Breast epithelium (tissue), 4 donors: Measurements from ENCODE around the gene LHPP. TPM values are rescaled to one million over a fixed set of nuclear protein-coding genes. Genes with fewer than 3 reads are reported as not detected.

Experiments
- DNase-seq, 2 donors: peaks; one replicate each; pipeline ENCODE4 v3.0.0-alpha.2; 2019; ENCODE audit warnings: low spot score in 2 of 2
- H3K27ac ChIP-seq, 2 donors: fragments of 200-600 bp; sonication (generic) in 1 of 2; one replicate each; pipeline ENCODE4 v1.5.1; 2016 to 2019; ENCODE audit warnings: mild to moderate bottlenecking in 1 of 2
- H3K27me3 ChIP-seq, 2 donors: fragments of 200-600 bp; sonication (generic) in 1 of 2; one replicate each; pipeline versions ENCODE4 v1.5.1 to v1.6.0; 2017 to 2019; ENCODE audit warnings: control low read depth in 1 of 2, mild to moderate bottlenecking in 1 of 2
- H3K36me3 ChIP-seq: fragments of 200-600 bp; one replicate; pipeline ENCODE4 v1.5.1; 2019
- H3K4me1 ChIP-seq, 2 donors: fragments of 200-600 bp; sonication (generic); one replicate each; pipeline ENCODE4 v1.5.1; 2016 to 2019; ENCODE audit warnings: control low read depth in 1 of 2
- H3K4me3 ChIP-seq, 3 donors: fragments of 200-600 bp; sonication (generic); 1 replicate in 2 of 3; 2 replicates in 1 of 3; pipeline ENCODE4 v1.5.1; 2016 to 2019; ENCODE audit warnings: mild to moderate bottlenecking in 3 of 3, moderate library complexity in 2 of 3
- H3K9me3 ChIP-seq, 2 donors: fragments of 200-600 bp; sonication (generic) in 1 of 2; one replicate each; pipeline ENCODE4 v1.5.1; 2016 to 2019; ENCODE audit warnings: control low read depth in 1 of 2
- POLR2A ChIP-seq: fragments of 450-650 bp; IDR thresholded peaks from one replicate; pipeline ENCODE4 v1.6.1; 2016; ENCODE audit warnings: antibody characterized with exemption, mild to moderate bottlenecking, moderate library complexity
- POLR2AphosphoS5 ChIP-seq, 3 donors: sonication (generic); formaldehyde crosslinking; IDR thresholded peaks; one replicate each; pipeline ENCODE4 v1.6.1; 2017; ENCODE audit warnings: antibody characterized with exemption in 3 of 3
- intact Hi-C: fragments of 100-400 bp; cut with DNase I; formaldehyde crosslinking; loops from one replicate; pipeline ENCODE4 v1.15.1; 2023; ENCODE audit warnings: low total_unique reads
- total RNA-seq, 3 donors: library from RNA; depleted of rRNA; stranded (reverse); fragments of >200 nt; gene quantifications; one replicate each; pipeline ENCODE4 v1.1.0, GENCODE V29; 2016
- TF ChIP-seq, protein P1 (sequence below), 3 donors: fragments of 450-650 bp; IDR thresholded peaks; one replicate each; pipeline ENCODE4 v1.5.1; 2016 to 2017; ENCODE audit warnings: antibody characterized with exemption in 3 of 3, mild to moderate bottlenecking in 3 of 3, moderate library complexity in 3 of 3

The LHPP gene
- total RNA-seq, 3 donors from 2014 or later, result 13.1 to 19.6 (median 17.0) TPM

DNA sequence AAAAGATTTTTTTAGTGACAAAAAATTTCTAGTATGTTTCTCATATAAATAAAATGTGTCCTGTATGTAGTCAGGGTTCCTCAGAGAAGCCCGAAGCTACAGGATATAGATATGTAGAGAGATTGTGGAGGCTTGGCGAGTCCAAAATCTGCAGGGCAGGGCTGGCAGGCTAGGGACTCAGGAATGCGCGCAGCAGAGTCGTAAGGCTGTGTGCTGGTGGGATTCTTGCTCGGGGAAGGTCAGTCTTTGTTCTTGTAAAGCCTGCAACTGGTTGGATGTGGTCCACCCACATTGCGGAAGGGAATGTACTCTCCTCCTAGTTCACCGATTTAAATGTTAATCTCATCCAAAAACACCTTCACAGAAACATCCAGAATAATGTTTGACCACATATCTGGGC lies 30.6 kb downstream of the LHPP start:
- intact Hi-C loops, result no loop called here
- H3K27ac ChIP-seq, result no peak overlapping the region
- H3K27me3 ChIP-seq, result no peaks in the 10 kb centered on the region
- H3K4me3 ChIP-seq, result no peak overlapping the region
- no peak for DNase-seq
- H3K9me3 ChIP-seq, result no peaks in the 10 kb centered on the region
- H3K4me1 ChIP-seq, result no peaks in the 10 kb centered on the region
- H3K36me3 ChIP-seq, result no peaks in the 10 kb centered on the region
- TF ChIP-seq, protein P1, sequence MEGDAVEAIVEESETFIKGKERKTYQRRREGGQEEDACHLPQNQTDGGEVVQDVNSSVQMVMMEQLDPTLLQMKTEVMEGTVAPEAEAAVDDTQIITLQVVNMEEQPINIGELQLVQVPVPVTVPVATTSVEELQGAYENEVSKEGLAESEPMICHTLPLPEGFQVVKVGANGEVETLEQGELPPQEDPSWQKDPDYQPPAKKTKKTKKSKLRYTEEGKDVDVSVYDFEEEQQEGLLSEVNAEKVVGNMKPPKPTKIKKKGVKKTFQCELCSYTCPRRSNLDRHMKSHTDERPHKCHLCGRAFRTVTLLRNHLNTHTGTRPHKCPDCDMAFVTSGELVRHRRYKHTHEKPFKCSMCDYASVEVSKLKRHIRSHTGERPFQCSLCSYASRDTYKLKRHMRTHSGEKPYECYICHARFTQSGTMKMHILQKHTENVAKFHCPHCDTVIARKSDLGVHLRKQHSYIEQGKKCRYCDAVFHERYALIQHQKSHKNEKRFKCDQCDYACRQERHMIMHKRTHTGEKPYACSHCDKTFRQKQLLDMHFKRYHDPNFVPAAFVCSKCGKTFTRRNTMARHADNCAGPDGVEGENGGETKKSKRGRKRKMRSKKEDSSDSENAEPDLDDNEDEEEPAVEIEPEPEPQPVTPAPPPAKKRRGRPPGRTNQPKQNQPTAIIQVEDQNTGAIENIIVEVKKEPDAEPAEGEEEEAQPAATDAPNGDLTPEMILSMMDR (IDR thresholded peaks at IDR 0.05), result no peak
- TF ChIP-seq POLR2A (no peak), POLR2AphosphoS5 (IDR thresholded peaks at IDR 0.05) (no peak)

DNA sequence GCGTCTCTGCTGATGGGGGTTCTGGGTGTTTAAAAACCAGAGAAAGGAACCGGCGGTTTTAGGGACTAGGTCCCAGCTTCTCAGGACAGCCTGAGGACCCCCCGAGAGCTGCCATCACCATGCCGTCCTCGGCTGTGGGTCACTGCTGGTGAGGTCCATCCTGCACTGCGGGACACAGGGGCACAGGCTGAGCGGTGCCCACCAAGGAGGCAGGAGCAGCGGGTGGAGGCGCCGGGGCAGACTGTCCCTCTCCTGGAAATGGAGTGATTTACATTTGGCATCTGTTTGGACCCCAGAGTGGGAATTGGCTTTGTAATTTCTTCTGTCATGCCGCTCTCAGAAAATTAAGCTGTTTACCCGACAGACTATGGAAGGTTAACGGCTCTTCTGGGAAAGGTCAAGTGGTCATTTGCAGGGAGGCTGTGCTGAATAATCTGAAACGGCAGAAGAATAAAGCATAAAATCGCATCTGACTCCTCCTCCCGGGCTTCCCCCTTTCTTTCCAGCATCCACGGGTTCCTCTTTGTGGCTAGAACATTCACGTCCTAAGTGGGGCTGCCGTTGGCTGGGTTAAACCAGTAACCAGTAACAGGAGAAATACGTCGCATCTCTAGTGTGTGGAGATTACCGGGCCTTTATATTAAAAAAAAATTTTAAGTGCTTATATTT lies 31.7 kb downstream of the LHPP start:
- Histone ChIP-seq H3K27me3 (no peaks in the 10 kb centered on the region), H3K4me3 (no peak overlapping the region), H3K9me3 (no peaks in the 10 kb centered on the region), H3K4me1 (no peaks in the 10 kb centered on the region), H3K27ac (no peak overlapping the region), H3K36me3 (no peaks in the 10 kb centered on the region)
- intact Hi-C loops, result no loop called here
- TF ChIP-seq POLR2A (no peak), POLR2AphosphoS5 (IDR thresholded peaks at IDR 0.05) (no peak)
- TF ChIP-seq, protein P1 (IDR thresholded peaks at IDR 0.05), result no peak
- no peak for DNase-seq

DNA sequence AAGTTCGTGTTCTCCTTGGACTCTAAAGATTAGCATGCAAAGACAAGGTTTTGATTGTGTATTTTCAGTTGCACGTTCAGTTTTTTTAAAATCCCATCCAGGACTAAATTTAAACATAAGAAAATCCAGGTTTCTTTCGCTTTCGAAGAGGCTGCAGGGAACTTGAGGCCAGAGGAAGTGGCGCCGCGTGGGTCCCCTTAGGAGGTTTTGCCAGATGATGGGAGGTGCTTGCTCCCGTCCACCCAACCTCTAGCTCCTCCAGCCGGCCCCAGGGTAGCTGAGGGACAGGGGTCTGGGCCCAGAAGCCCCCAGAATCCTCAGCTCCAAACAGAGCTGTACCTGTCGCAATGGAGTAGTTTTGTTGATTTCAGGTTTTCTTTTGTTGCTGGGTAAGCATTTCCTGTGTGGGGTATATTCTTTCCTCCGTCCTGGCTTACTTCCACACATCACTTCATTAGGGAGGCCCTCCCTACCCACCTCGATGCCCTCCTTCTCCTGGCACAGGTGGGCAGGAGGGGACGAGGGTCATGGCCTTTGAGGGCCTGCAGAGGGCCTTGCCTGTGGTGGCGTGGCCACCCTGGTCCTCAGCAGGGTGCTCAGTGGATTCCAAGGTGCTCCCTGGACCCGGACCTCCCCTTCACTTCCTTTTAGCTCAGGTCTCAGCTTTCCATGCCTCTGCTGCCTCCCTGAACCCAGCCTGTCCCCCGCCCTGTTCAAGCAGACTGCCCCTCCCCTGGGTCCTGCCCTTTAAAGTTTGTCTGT lies 32.6 kb downstream of the LHPP start:
- H3K27me3 ChIP-seq, result no peaks in the 10 kb centered on the region

DNA sequence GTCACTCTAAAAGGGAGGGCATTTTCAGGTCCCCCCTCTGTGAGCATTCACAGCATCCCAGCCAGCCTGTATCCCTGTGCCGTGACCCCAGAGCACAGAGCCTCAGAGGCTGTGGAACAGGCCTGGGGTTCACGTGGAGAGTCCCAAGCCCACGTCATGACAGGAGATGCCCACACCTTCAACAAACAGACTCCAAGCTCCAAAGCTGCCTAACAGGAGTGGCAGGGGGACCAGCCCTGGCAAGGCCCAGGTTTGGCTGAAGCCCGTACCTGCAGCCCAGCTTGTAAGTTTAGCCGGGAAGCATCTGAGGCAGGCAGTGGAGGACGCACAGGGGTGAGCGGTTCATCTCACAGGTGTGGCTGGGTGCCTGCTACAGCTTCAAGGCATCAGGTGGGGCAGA lies 33.5 kb downstream of the LHPP start:
- no peaks in the 10 kb centered on the region for H3K4me1 ChIP-seq
- no peak overlapping the region for H3K4me3 ChIP-seq
- DNase-seq, result no peak
- H3K27me3 ChIP-seq, result no peaks in the 10 kb centered on the region
- no peak overlapping the region for H3K27ac ChIP-seq
- no peak for TF ChIP-seq POLR2A
- TF ChIP-seq, protein P1 (IDR thresholded peaks at IDR 0.05), result no peak
- no peak for TF ChIP-seq POLR2AphosphoS5 (IDR thresholded peaks at IDR 0.05)
- intact Hi-C loops, result no loop called here
- H3K36me3 ChIP-seq, result no peaks in the 10 kb centered on the region
- H3K9me3 ChIP-seq, result no peaks in the 10 kb centered on the region

More for the DNA sequence above, 32.6 kb downstream of the LHPP start:
- H3K27ac ChIP-seq, result no peak overlapping the region
- intact Hi-C loops, result no loop called here
- H3K4me3 ChIP-seq, result no peak overlapping the region
- TF ChIP-seq POLR2AphosphoS5 (IDR thresholded peaks at IDR 0.05) (no peak), POLR2A (no peak)
- TF ChIP-seq, protein P1 (IDR thresholded peaks at IDR 0.05), result no peak
- H3K36me3 ChIP-seq, result no peaks in the 10 kb centered on the region
- no peaks in the 10 kb centered on the region for H3K4me1 ChIP-seq
- no peaks in the 10 kb centered on the region for H3K9me3 ChIP-seq
- DNase-seq, result no peak

DNA sequence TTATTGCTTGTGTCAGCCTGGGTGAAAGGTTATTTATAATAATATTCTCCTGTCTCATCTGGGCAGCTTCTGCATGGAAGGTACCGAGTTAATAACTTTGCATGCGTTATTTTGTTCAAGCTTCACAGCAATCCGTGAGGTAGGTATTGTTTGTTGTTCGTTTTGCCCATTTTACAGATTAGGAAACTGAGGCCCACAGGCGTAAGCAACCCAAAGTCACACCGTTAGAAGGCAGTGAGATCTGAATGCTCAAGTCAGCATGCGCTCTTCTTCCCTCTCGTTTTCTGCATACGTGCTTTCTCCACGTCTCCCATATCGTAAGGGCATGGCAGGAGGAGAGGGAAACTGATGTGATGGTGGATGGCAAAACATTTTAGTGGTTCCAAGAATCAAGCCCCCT lies 34.1 kb downstream of the LHPP start:
- no peaks in the 10 kb centered on the region for H3K27me3 ChIP-seq
- no peaks in the 10 kb centered on the region for H3K9me3 ChIP-seq
- no peak overlapping the region for H3K4me3 ChIP-seq
- TF ChIP-seq POLR2A (no peak), POLR2AphosphoS5 (IDR thresholded peaks at IDR 0.05) (no peak)
- TF ChIP-seq, protein P1 (IDR thresholded peaks at IDR 0.05), result no peak
- intact Hi-C loops, result no loop called here
- no peaks in the 10 kb centered on the region for H3K36me3 ChIP-seq
- DNase-seq, result no peak
- H3K27ac ChIP-seq, result no peak overlapping the region
- H3K4me1 ChIP-seq, result no peaks in the 10 kb centered on the region
